HepG2 (cell line): ENCODE results near the gene HMCN1. TPM values are rescaled to one million over a fixed set of nuclear protein-coding genes. Genes with fewer than 3 reads are reported as not detected.

ENCODE experiments used
- CREB3 ChIP-seq: sonication (generic); formaldehyde crosslinking; IDR thresholded peaks from 2 replicates; pipeline ENCODE4 v1.5.0; 2020; ENCODE audit warnings: missing genetic modification reagents
- NFE2L1 ChIP-seq: sonication (generic); formaldehyde crosslinking; IDR thresholded peaks from 2 replicates; pipeline ENCODE4 v1.4.0; 2020; ENCODE audit warnings: missing genetic modification reagents, mild to moderate bottlenecking, borderline replicate concordance
- REPIN1 ChIP-seq: sonication (generic); formaldehyde crosslinking; IDR thresholded peaks from 2 replicates; pipeline ENCODE4 v1.8.0; 2022; ENCODE audit warnings: missing genetic modification reagents, low read depth, mild to moderate bottlenecking, borderline replicate concordance
- polyA plus RNA-seq, 8 experiments: library from polyadenylated mRNA; depleted of rRNA in 3 of 8; stranded (reverse) in 7 of 8; unstranded in 1 of 8; fragments of >200 nt; fragmentation: Illumina TruSeq in 4 of 8; extraction: Trizol in 4 of 8; gene quantifications; 2 replicates each; pipeline versions ENCODE4 v1.2.1 to v1.2.3, GENCODE V29; 2011 to 2016; ENCODE audit warnings: low read depth in 4 of 8, missing spikeins in 1 of 8, mixed read lengths in 1 of 8; ENCODE audit not compliant: insufficient read depth in 1 of 8
- total RNA-seq, 5 experiments: library from RNA; depleted of rRNA; stranded (reverse); fragments of >200 nt; fragmentation: Illumina TruSeq; extraction: Trizol; gene quantifications; 2 replicates each; pipeline ENCODE4 v1.2.3, GENCODE V29; 2016; ENCODE audit warnings: low read depth in 1 of 5
- TF ChIP-seq, protein P1 (sequence below): IDR thresholded peaks from 2 replicates; pipeline ENCODE4 v1.6.1; 2016; ENCODE audit warnings: low read depth, missing genetic modification reagents, missing compliant biosample characterization
- TF ChIP-seq, protein P2 (sequence below), 2 experiments: sonication (generic) in 1 of 2; formaldehyde crosslinking in 1 of 2; IDR thresholded peaks; 2 replicates each; pipeline versions ENCODE4 v1.4.0 to v1.6.1; 2016 to 2020; ENCODE audit warnings: borderline replicate concordance in 1 of 2, low read depth in 1 of 2, mild to moderate bottlenecking in 1 of 2, missing genetic modification reagents in 1 of 2

The HMCN1 gene
- total and polyA plus RNA-seq, 2 of the 13 experiments (the other 11 are each of a cell fraction or from before 2014, with no cell fraction given): 0.03 TPM; not detected in 1

DNA sequence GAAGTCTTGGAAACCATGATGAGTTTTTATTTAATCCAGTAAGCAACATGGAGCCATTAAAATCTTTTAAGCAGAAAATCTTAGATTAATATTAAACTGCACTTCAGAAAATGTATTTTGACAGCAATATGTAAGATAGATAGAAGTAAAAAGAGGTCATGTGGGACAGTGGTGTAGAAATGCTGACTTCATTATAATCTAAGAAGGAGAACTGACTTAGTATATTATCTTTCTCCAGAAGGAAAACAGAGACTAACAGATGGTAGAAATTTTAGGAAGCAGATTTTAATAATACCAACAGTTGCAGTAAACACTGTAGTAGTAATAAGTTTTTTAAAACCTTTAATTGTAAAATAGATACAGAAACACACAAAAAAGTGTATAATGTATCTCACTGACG lies 367.9 kb downstream of the HMCN1 start (continued):
- TF ChIP-seq, protein P1, sequence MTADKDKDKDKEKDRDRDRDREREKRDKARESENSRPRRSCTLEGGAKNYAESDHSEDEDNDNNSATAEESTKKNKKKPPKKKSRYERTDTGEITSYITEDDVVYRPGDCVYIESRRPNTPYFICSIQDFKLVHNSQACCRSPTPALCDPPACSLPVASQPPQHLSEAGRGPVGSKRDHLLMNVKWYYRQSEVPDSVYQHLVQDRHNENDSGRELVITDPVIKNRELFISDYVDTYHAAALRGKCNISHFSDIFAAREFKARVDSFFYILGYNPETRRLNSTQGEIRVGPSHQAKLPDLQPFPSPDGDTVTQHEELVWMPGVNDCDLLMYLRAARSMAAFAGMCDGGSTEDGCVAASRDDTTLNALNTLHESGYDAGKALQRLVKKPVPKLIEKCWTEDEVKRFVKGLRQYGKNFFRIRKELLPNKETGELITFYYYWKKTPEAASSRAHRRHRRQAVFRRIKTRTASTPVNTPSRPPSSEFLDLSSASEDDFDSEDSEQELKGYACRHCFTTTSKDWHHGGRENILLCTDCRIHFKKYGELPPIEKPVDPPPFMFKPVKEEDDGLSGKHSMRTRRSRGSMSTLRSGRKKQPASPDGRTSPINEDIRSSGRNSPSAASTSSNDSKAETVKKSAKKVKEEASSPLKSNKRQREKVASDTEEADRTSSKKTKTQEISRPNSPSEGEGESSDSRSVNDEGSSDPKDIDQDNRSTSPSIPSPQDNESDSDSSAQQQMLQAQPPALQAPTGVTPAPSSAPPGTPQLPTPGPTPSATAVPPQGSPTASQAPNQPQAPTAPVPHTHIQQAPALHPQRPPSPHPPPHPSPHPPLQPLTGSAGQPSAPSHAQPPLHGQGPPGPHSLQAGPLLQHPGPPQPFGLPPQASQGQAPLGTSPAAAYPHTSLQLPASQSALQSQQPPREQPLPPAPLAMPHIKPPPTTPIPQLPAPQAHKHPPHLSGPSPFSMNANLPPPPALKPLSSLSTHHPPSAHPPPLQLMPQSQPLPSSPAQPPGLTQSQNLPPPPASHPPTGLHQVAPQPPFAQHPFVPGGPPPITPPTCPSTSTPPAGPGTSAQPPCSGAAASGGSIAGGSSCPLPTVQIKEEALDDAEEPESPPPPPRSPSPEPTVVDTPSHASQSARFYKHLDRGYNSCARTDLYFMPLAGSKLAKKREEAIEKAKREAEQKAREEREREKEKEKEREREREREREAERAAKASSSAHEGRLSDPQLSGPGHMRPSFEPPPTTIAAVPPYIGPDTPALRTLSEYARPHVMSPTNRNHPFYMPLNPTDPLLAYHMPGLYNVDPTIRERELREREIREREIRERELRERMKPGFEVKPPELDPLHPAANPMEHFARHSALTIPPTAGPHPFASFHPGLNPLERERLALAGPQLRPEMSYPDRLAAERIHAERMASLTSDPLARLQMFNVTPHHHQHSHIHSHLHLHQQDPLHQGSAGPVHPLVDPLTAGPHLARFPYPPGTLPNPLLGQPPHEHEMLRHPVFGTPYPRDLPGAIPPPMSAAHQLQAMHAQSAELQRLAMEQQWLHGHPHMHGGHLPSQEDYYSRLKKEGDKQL (CRISPR knock-in tag): no peak
- TF ChIP-seq NFE2L1 (CRISPR knock-in tag) (no peak), CREB3 (CRISPR knock-in tag) (no peak), REPIN1 (CRISPR knock-in tag) (no peak)
- TF ChIP-seq, protein P2, sequence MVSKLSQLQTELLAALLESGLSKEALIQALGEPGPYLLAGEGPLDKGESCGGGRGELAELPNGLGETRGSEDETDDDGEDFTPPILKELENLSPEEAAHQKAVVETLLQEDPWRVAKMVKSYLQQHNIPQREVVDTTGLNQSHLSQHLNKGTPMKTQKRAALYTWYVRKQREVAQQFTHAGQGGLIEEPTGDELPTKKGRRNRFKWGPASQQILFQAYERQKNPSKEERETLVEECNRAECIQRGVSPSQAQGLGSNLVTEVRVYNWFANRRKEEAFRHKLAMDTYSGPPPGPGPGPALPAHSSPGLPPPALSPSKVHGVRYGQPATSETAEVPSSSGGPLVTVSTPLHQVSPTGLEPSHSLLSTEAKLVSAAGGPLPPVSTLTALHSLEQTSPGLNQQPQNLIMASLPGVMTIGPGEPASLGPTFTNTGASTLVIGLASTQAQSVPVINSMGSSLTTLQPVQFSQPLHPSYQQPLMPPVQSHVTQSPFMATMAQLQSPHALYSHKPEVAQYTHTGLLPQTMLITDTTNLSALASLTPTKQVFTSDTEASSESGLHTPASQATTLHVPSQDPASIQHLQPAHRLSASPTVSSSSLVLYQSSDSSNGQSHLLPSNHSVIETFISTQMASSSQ (IDR thresholded peaks at IDR 0.05; ENCODE audit: low read depth): no peak
- TF ChIP-seq, protein P2 (CRISPR knock-in tag; IDR thresholded peaks at IDR 0.05; ENCODE audit: borderline replicate concordance): no peak
